A673 (cell line): ENCODE results near the gene ITIH1. TPM values are rescaled to one million over a fixed set of nuclear protein-coding genes. Genes with fewer than 3 reads are reported as not detected.

Experiments used
- BruUV-seq: library from RNA; stranded (reverse); fragments of 400-500 nt; replicated peaks from 2 replicates; lab custom pipeline; 2021; lab: Mats Ljungman, UMichigan
- CTCF ChIA-PET: fragments of 300-600 bp; sonication (Branson Sonifier 250); formaldehyde crosslinking; loops from one replicate; lab custom pipeline; 2022; ENCODE audit warnings: antibody characterized with exemption; lab: Charles Lee
- POLR2A ChIA-PET: fragments of 300-600 bp; sonication (Branson Sonifier 250); formaldehyde crosslinking; loops from one replicate; lab custom pipeline; 2022; ENCODE audit warnings: antibody characterized with exemption; ENCODE audit not compliant: low non-redundant PET; lab: Charles Lee
- DNase-seq: peaks from one replicate; pipeline ENCODE4 v3.0.0-alpha.2; 2015; ENCODE audit warnings: low spot score
- H3K27ac ChIP-seq: fragments of 200-600 bp; sonication (generic); 2 replicates; pipeline ENCODE4 v1.5.1; 2016; ENCODE audit warnings: mixed run types, low read depth, mild to moderate bottlenecking, mixed read lengths, antibody characterized with exemption, low read length; ENCODE audit not compliant: poor library complexity, severe bottlenecking
- H3K27me3 ChIP-seq: fragments of 200-600 bp; sonication (generic); replicated peaks from 2 replicates; pipeline ENCODE4 v1.6.1; 2017; ENCODE audit warnings: mixed run types, low read depth, mild to moderate bottlenecking, mixed read lengths, antibody characterized with exemption, low read length; ENCODE audit not compliant: insufficient read depth, poor library complexity
- H3K36me3 ChIP-seq: fragments of 200-600 bp; sonication (generic); 2 replicates; pipeline ENCODE4 v1.6.1; 2016; ENCODE audit warnings: mixed run types, mild to moderate bottlenecking, mixed read lengths, antibody characterized with exemption, low read length; ENCODE audit not compliant: insufficient read depth, poor library complexity, severe bottlenecking
- H3K4me1 ChIP-seq: fragments of 200-600 bp; sonication (generic); 2 replicates; pipeline ENCODE4 v1.6.1; 2017; ENCODE audit warnings: mixed run types, mild to moderate bottlenecking, mixed read lengths, antibody characterized with exemption, low read length; ENCODE audit not compliant: insufficient read depth, poor library complexity, severe bottlenecking
- H3K4me3 ChIP-seq: fragments of 200-600 bp; sonication (generic); 2 replicates; pipeline ENCODE4 v1.5.1; 2016; ENCODE audit warnings: low read depth, mixed run types, mild to moderate bottlenecking, mixed read lengths, low read length; ENCODE audit not compliant: poor library complexity, severe bottlenecking
- H3K9me3 ChIP-seq: fragments of 200-600 bp; sonication (generic); 2 replicates; pipeline ENCODE4 v1.6.1; 2016; ENCODE audit warnings: mixed run types, low read depth, mild to moderate bottlenecking, mixed read lengths, antibody characterized with exemption, low read length; ENCODE audit not compliant: poor library complexity, severe bottlenecking
- CTCF ChIP-seq: fragments of 300-800, 200-600 bp; sonication (generic); conservative IDR thresholded peaks from 2 replicates; pipeline ENCODE4 v1.5.1; 2017; ENCODE audit warnings: low read depth, mild to moderate bottlenecking, antibody characterized with exemption, low read length, moderate library complexity, mixed read lengths
- EZH2 ChIP-seq: fragments of 200-600 bp; sonication (generic); IDR thresholded peaks from 2 replicates; pipeline ENCODE4 v1.6.1; 2017; ENCODE audit warnings: borderline replicate concordance, low read depth, mild to moderate bottlenecking, mixed read lengths, antibody characterized with exemption, low read length; ENCODE audit not compliant: poor library complexity, severe bottlenecking
- intact Hi-C: fragments of 100-400 bp; cut with micrococcal nuclease; formaldehyde crosslinking; loops from one replicate; pipeline ENCODE4 v1.10.0; 2022; ENCODE audit not compliant: unreplicated experiment
- total RNA-seq: library from RNA; stranded (reverse); gene quantifications from 2 replicates; pipeline ENCODE4 v1.2.3, GENCODE V29; 2021

Gene ITIH1
- total RNA-seq, 1 experiment from 2014 or later = not detected

GRCh38 chr3:52792961-52793695 lies 15.7 kb downstream of the ITIH1 start:
- ChIA-PET POLR2A (no interaction called here), CTCF (no interaction called here)
- Histone ChIP-seq H3K9me3 (no peaks in the 10 kb centered on the region), H3K27me3 (no peaks in the 10 kb centered on the region), H3K36me3 (no peaks in the 10 kb centered on the region), H3K4me1 (no peaks in the 10 kb centered on the region), H3K4me3 (no peak overlapping the region), H3K27ac (no peak overlapping the region)
- BruUV-seq = no TSS peak
- intact Hi-C loops = no loop called here
- TF ChIP-seq CTCF (no peak), EZH2 (no peak)
- DNase-seq = peak; percentile 13

GRCh38 chr3:52793702-52794611 lies 16.6 kb downstream of the ITIH1 start:
- no peaks in the 10 kb centered on the region for H3K4me1 ChIP-seq
- no TSS peak for BruUV-seq
- CTCF ChIA-PET = no interaction called here
- H3K27ac ChIP-seq = no peak overlapping the region
- TF ChIP-seq CTCF (no peak), EZH2 (no peak)
- POLR2A ChIA-PET = no interaction called here
- H3K9me3 ChIP-seq = no peaks in the 10 kb centered on the region
- H3K4me3 ChIP-seq = no peak overlapping the region
- no peaks in the 10 kb centered on the region for H3K27me3 ChIP-seq
- intact Hi-C loops = no loop called here
- DNase-seq = no peak
- no peaks in the 10 kb centered on the region for H3K36me3 ChIP-seq

GRCh38 chr3:52794612-52795099 lies 17.3 kb downstream of the ITIH1 start, which contains the start of gene ITIH3:
ITIH3 (plus strand) TSS chr3:52794796; CDS start chr3:52794804, 8 bp downstream.
- no peaks in the 10 kb centered on the region for H3K36me3 ChIP-seq
- CTCF ChIA-PET = no interaction called here
- H3K4me1 ChIP-seq = no peaks in the 10 kb centered on the region
- H3K27me3 ChIP-seq = no peaks in the 10 kb centered on the region
- no peaks in the 10 kb centered on the region for H3K9me3 ChIP-seq
- no peak for TF ChIP-seq EZH2
- no peak for TF ChIP-seq CTCF
- BruUV-seq = no TSS peak
- no peak for DNase-seq
- intact Hi-C loops = no loop called here
- H3K4me3 ChIP-seq = no peak within 1 kb of the TSS
- no peak within 1 kb of the TSS for H3K27ac ChIP-seq
- POLR2A ChIA-PET = no interaction called here
